IPS-NIHi11 (cell line): ENCODE data around the gene SH3GLB2.
"Not testable (repeated sequence)": the region's sequence is repeated elsewhere in the genome, so short reads cannot be mapped to it uniquely, and the experiment has no call there.

Experiments
- DNase-seq: peaks from one replicate; pipeline ENCODE4 v3.0.0; 2012; ENCODE audit warnings: mixed read lengths, low spot score

Gene SH3GLB2

DNA sequence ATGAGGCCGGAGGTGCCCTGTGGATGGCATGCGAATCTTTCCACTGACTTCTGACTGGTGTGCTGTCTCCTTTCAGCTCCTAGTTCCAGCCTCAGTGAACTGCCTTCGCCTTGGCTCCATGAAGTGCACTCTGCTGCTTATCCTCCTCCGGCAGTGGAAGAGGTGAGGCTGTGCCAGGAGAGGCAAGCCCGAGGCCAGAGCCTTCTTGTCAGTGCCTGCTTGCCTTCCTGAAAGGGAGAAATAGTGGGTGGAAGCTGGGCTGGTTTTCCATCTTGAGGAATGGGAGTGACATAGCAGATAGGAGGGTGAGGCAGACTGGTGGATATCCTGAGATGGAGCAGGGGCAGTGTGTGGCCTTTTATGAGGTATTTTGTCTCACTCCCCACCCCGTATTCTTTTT lies 29.7 kb downstream of the SH3GLB2 start:
- no peak for DNase-seq

GRCh38 chr9:128995791-128996190 lies 32.3 kb downstream of the SH3GLB2 start:
- DNase-seq = no peak

DNA sequence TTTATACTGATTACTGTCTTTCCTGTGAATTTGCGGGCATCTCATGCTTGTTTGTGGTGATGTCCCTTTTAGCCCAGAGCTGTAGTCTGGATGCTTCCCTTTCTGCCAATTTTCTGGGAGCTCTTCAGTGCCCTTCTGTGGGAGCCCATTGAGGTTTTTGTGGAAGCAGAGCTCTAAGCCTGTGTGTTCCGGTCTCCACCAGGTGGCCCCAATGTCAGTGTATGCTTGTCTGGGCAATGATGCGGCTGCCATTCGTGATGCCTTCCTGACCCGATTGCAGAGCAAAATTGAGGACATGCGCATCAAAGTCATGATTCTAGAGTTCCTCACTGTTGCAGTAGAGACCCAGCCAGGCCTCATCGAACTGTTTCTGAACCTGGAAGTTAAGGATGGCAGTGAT lies 35.1 kb downstream of the SH3GLB2 start:
- peak; percentile 52 for DNase-seq

DNA sequence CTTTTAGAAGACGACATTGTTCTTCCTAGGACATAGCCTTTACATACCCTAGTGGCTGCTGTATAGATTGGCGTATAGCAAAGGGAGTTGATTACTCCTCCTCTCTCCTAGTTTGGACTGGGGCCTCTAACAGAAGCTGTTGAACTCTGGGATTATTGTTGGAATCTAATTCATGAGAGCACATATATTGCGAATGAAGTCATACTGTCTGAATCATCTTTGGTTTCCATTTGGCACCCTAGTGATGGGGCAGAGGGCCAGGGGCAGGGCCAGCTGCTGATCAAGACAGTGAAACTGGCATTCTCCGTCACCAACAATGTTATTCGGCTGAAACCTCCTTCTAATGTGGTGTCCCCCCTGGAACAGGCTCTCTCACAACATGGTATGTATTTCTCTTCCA lies 40.3 kb downstream of the SH3GLB2 start:
- DNase-seq = no peak

GRCh38 chr9:128986671-128987070 lies 41.5 kb downstream of the SH3GLB2 start:
- DNase-seq = no peak

DNA sequence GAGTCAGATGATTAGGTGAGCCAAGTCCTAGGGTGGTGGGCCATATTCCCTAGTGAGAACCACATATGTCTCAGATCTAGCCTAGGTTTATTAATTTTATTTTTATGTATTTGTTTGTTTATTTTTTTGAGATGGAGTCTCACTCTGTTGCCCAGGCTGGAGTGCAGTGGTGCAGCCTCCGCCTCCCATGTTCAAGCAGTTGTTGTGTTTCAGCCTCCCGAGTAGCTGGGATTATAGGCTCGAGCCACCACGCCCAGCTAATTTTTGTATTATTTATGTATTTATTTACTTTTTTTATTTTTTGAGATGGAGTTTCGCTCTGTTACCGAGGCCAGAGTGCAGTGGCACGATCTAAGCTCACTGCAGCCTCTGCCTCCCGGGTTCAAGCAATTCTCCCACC lies 44.6 kb downstream of the SH3GLB2 start:
- DNase-seq = no peak

GRCh38 chr9:128979111-128979510 lies 49.0 kb downstream of the SH3GLB2 start:
- DNase-seq = no peak

- DNase-seq = no peak
Measured at GRCh38 chr9:128972956-128973355, 55.2 kb downstream of the SH3GLB2 start.

DNA sequence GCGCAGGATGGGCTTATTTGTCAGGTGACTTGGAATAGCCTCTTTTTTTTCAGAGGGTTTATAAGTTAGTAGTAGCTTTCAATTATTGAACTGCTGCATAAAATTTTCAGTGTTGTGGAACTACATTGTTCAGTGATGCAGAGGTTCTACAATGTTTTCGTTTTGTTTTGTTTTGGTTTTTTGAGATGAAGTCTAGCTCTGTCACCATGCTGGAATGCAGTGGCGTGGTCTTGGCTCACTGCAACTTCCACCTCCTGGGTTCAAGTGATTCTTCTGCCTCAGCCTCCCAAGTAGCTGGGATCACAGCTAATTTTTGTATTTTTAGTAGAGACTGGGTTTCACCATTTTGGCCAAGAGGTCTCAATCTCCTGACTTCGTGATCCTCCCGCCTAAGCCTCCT lies 58.6 kb downstream of the SH3GLB2 start:
- no peak for DNase-seq

- DNase-seq = not testable (repeated sequence)
Measured at GRCh38 chr9:128961403-128961802, 66.7 kb downstream of the SH3GLB2 start.
